H9 (cell line): ENCODE measurements around the gene TERF2IP. TPM values are rescaled to one million over a fixed set of nuclear protein-coding genes. Genes with fewer than 3 reads are reported as not detected.

Source experiments
- DNase-seq: peaks from one replicate; pipeline ENCODE4 v3.0.0-alpha.2; 2017
- H2AFZ ChIP-seq: one replicate; pipeline ENCODE4 v1.6.1; 2013; ENCODE audit warnings: mild to moderate bottlenecking, low read length, control low read depth, moderate library complexity
- H2AK5ac ChIP-seq: 2 replicates; pipeline ENCODE4 v1.6.1; 2013; ENCODE audit warnings: low read length, control low read depth, mixed read lengths; ENCODE audit not compliant: insufficient read length
- H2BK120ac ChIP-seq: one replicate; pipeline ENCODE4 v1.6.1; 2013; ENCODE audit warnings: low read depth, mild to moderate bottlenecking, low read length, control low read depth, inconsistent platforms; ENCODE audit not compliant: poor library complexity, severe bottlenecking
- H2BK12ac ChIP-seq: 2 replicates; pipeline ENCODE4 v1.6.1; 2013; ENCODE audit warnings: low read length, control low read depth, mixed read lengths, low read depth; ENCODE audit not compliant: insufficient read length
- H2BK15ac ChIP-seq: 2 replicates; pipeline ENCODE4 v1.6.1; 2013; ENCODE audit warnings: low read depth, low read length, control low read depth
- H2BK20ac ChIP-seq: one replicate; pipeline ENCODE4 v1.6.1; 2013; ENCODE audit warnings: low read depth, mild to moderate bottlenecking, low read length, control low read depth, inconsistent platforms; ENCODE audit not compliant: poor library complexity, severe bottlenecking
- H2BK5ac ChIP-seq: 2 replicates; pipeline ENCODE4 v1.6.1; 2013; ENCODE audit warnings: low read length, control low read depth, mixed read lengths; ENCODE audit not compliant: insufficient read length
- H3K14ac ChIP-seq: 2 replicates; pipeline ENCODE4 v1.6.1; 2013; ENCODE audit warnings: low read length, control low read depth; ENCODE audit not compliant: insufficient read depth
- H3K18ac ChIP-seq: 2 replicates; pipeline ENCODE4 v1.6.1; 2013; ENCODE audit warnings: low read depth, mild to moderate bottlenecking, mixed read lengths, low read length, control low read depth; ENCODE audit not compliant: insufficient read length
- H3K23ac ChIP-seq: 2 replicates; pipeline ENCODE4 v1.6.1; 2013; ENCODE audit warnings: low read length, control low read depth, mixed read lengths, low read depth; ENCODE audit not compliant: insufficient read length
- H3K23me2 ChIP-seq: 2 replicates; pipeline ENCODE4 v1.6.1; 2013; ENCODE audit warnings: low read depth, mild to moderate bottlenecking, mixed read lengths, low read length, control low read depth; ENCODE audit not compliant: insufficient read length, poor library complexity, severe bottlenecking
- H3K27ac ChIP-seq: 2 replicates; pipeline ENCODE4 v1.5.1; 2013; ENCODE audit warnings: low read length, control low read depth, mixed read lengths, low read depth; ENCODE audit not compliant: insufficient read length
- H3K27me3 ChIP-seq: 2 replicates; pipeline ENCODE4 v1.6.1; 2013; ENCODE audit warnings: low read length, control low read depth, inconsistent platforms; ENCODE audit not compliant: insufficient read depth
- H3K4ac ChIP-seq: 2 replicates; pipeline ENCODE4 v1.6.1; 2013; ENCODE audit warnings: low read depth, mild to moderate bottlenecking, control low read depth, inconsistent platforms, low read length, moderate library complexity
- H3K4me1 ChIP-seq: 2 replicates; pipeline ENCODE4 v1.6.1; 2013; ENCODE audit warnings: low read length, control low read depth, inconsistent platforms; ENCODE audit not compliant: insufficient read depth
- H3K4me2 ChIP-seq: 2 replicates; pipeline ENCODE4 v1.6.1; 2013; ENCODE audit warnings: low read length, control low read depth, mixed read lengths; ENCODE audit not compliant: insufficient read length, insufficient read depth
- H3K56ac ChIP-seq: 2 replicates; pipeline ENCODE4 v1.6.1; 2013; ENCODE audit warnings: low read depth, mild to moderate bottlenecking, mixed read lengths, low read length, control low read depth; ENCODE audit not compliant: insufficient read length
- H3K79me1 ChIP-seq: 2 replicates; pipeline ENCODE4 v1.6.1; 2013; ENCODE audit warnings: low read depth, mild to moderate bottlenecking, moderate library complexity, low read length, control low read depth, inconsistent platforms; ENCODE audit not compliant: insufficient read depth, poor library complexity, severe bottlenecking
- H3K79me2 ChIP-seq: 2 replicates; pipeline ENCODE4 v1.6.1; 2013; ENCODE audit warnings: low read length, control low read depth, inconsistent platforms; ENCODE audit not compliant: insufficient read depth
- H3K9ac ChIP-seq: 2 replicates; pipeline ENCODE4 v1.6.1; 2013; ENCODE audit warnings: low read length, control low read depth, mixed read lengths; ENCODE audit not compliant: insufficient read length; ENCODE audit errors: extremely low read depth
- H3K9me3 ChIP-seq: one replicate; pipeline ENCODE4 v1.6.1; 2013; ENCODE audit warnings: low read depth, low read length, inconsistent platforms; ENCODE audit not compliant: control insufficient read depth
- H3T11ph ChIP-seq: one replicate; pipeline ENCODE4 v1.6.1; 2013; ENCODE audit warnings: mild to moderate bottlenecking, low read length, control low read depth, inconsistent platforms
- H4K20me1 ChIP-seq: one replicate; pipeline ENCODE4 v1.6.1; 2013; ENCODE audit not compliant: control insufficient read depth, insufficient read length, insufficient read depth
- H4K5ac ChIP-seq: 2 replicates; pipeline ENCODE4 v1.6.1; 2013; ENCODE audit warnings: low read depth, mild to moderate bottlenecking, mixed read lengths, low read length, control low read depth; ENCODE audit not compliant: insufficient read length
- H4K8ac ChIP-seq: replicated peaks from 2 replicates; pipeline ENCODE4 v1.6.1; 2013; ENCODE audit warnings: low read length, control low read depth, mixed read lengths, low read depth; ENCODE audit not compliant: insufficient read length
- H4K91ac ChIP-seq: 2 replicates; pipeline ENCODE4 v1.6.1; 2013; ENCODE audit warnings: low read depth, mild to moderate bottlenecking, moderate library complexity, mixed read lengths, low read length, control low read depth; ENCODE audit not compliant: insufficient read length
- H3K27ac Mint-ChIP-seq, 3 experiments: 2 replicates in 2 of 3; 3 replicates in 1 of 3; pipeline ENCODE4 v1.8.0; 2020 to 2021; ENCODE audit warnings: mixed read lengths in 3 of 3, mild to moderate bottlenecking in 1 of 3, moderate library complexity in 1 of 3
- H3K27me3 Mint-ChIP-seq: 2 replicates; pipeline ENCODE4 v1.8.0; 2021; ENCODE audit warnings: low read depth, mild to moderate bottlenecking, moderate library complexity, mixed read lengths
- H3K36me3 Mint-ChIP-seq, 3 experiments: 2 replicates in 2 of 3; 3 replicates in 1 of 3; pipeline ENCODE4 v1.8.0; 2020 to 2021; ENCODE audit warnings: low read depth in 3 of 3, mixed read lengths in 3 of 3; ENCODE audit not compliant: insufficient read depth in 1 of 3
- H3K4me1 Mint-ChIP-seq, 2 experiments: 2 replicates each; pipeline ENCODE4 v1.8.0; 2020; ENCODE audit warnings: mixed read lengths in 2 of 2
- H3K4me3 Mint-ChIP-seq, 2 experiments: 2 replicates in 1 of 2; 3 replicates in 1 of 2; pipeline ENCODE4 v1.8.0; 2020 to 2021; ENCODE audit warnings: mild to moderate bottlenecking in 2 of 2, mixed read lengths in 2 of 2, moderate library complexity in 1 of 2
- H3K9me3 Mint-ChIP-seq, 2 experiments: 2 replicates in 1 of 2; 3 replicates in 1 of 2; pipeline ENCODE4 v1.8.0; 2020; ENCODE audit warnings: mild to moderate bottlenecking in 2 of 2, mixed read lengths in 2 of 2, moderate library complexity in 1 of 2
- WGBS: extraction: QIAGEN DNeasy Blood & Tissue Kit; methylation state at CpG from one replicate; pipeline ENCODE4 v1.1.7; 2013; ENCODE audit warnings: missing lambda C conversion rate, low lambda C conversion rate, mixed read lengths; ENCODE audit not compliant: insufficient read length; ENCODE audit errors: extremely low coverage; 5-methylcytosine and 5-hydroxymethylcytosine counted together
- total RNA-seq: library from RNA; stranded (reverse); gene quantifications from 2 replicates; pipeline ENCODE4 v1.2.1, GENCODE V29; 2021
- TF ChIP-seq, protein P1 (sequence below): fragments of 200-600 bp; sonication (generic); conservative IDR thresholded peaks from 3 replicates; pipeline ENCODE4 v1.8.0; 2021; ENCODE audit warnings: antibody characterized with exemption, mild to moderate bottlenecking

Gene TERF2IP
- total RNA-seq, 1 experiment from 2014 or later: 15.6 TPM

GRCh38 chr16:75658175-75658574, 10.6 kb downstream of the TERF2IP start:
- H3K56ac ChIP-seq: no peak overlapping the region
- H2BK15ac ChIP-seq: no peak overlapping the region
- H2BK12ac ChIP-seq: no peak overlapping the region
- no peak overlapping the region for H2BK20ac ChIP-seq
- Mint-ChIP-seq H3K36me3 (peaks cover 15 to 43% (median 39%) of the 10 kb centered on the region in 3 experiments; a peak in 6 of 7 replicates), H3K27ac (no peak overlapping the region; a peak in 1 of 7 replicates), H3K9me3 (no peaks in the 10 kb centered on the region), H3K27me3 (no peaks in the 10 kb centered on the region), H3K4me1 (no peaks in the 10 kb centered on the region), H3K4me3 (no peak overlapping the region)
- H4K5ac ChIP-seq: no peak overlapping the region
- H3K14ac ChIP-seq: no peak overlapping the region
- H4K8ac ChIP-seq: no peak overlapping the region
- H2BK5ac ChIP-seq: no peak overlapping the region
- no peak overlapping the region for H3K23ac ChIP-seq
- H3T11ph ChIP-seq: no peak overlapping the region
- no peaks in the 10 kb centered on the region for H3K27me3 ChIP-seq
- H3K9ac ChIP-seq: no peak overlapping the region
- no peak overlapping the region for H3K4ac ChIP-seq
- H3K9me3 ChIP-seq: no peaks in the 10 kb centered on the region
- TF ChIP-seq, protein P1, sequence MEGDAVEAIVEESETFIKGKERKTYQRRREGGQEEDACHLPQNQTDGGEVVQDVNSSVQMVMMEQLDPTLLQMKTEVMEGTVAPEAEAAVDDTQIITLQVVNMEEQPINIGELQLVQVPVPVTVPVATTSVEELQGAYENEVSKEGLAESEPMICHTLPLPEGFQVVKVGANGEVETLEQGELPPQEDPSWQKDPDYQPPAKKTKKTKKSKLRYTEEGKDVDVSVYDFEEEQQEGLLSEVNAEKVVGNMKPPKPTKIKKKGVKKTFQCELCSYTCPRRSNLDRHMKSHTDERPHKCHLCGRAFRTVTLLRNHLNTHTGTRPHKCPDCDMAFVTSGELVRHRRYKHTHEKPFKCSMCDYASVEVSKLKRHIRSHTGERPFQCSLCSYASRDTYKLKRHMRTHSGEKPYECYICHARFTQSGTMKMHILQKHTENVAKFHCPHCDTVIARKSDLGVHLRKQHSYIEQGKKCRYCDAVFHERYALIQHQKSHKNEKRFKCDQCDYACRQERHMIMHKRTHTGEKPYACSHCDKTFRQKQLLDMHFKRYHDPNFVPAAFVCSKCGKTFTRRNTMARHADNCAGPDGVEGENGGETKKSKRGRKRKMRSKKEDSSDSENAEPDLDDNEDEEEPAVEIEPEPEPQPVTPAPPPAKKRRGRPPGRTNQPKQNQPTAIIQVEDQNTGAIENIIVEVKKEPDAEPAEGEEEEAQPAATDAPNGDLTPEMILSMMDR: no peak
- H4K20me1 ChIP-seq: no peaks in the 10 kb centered on the region
- no peaks in the 10 kb centered on the region for H3K4me1 ChIP-seq
- H2AK5ac ChIP-seq: no peak overlapping the region
- no peak overlapping the region for H3K18ac ChIP-seq
- no CpG with 5 or more reads among the region's 2 CpGs for WGBS
- H3K79me2 ChIP-seq: no peaks in the 10 kb centered on the region
- no peaks in the 10 kb centered on the region for H3K79me1 ChIP-seq
- no peaks in the 10 kb centered on the region for H3K23me2 ChIP-seq
- H4K91ac ChIP-seq: no peak overlapping the region
- no peak for DNase-seq
- no peak overlapping the region for H3K27ac ChIP-seq
- H2BK120ac ChIP-seq: no peak overlapping the region
- no peak overlapping the region for H2AFZ ChIP-seq
- no peak overlapping the region for H3K4me2 ChIP-seq
